ENCODE measurements around the gene KIAA0232. TPM values are rescaled to one million over a fixed set of nuclear protein-coding genes. Genes with fewer than 3 reads are reported as not detected.

The KIAA0232 gene
- total and polyA plus RNA-seq, 9 of the 15 experiments (the other 6 are each of a cell fraction or from before 2014, with no cell fraction given), result 3.5 to 17.4 (median 13.0) TPM

DNA sequence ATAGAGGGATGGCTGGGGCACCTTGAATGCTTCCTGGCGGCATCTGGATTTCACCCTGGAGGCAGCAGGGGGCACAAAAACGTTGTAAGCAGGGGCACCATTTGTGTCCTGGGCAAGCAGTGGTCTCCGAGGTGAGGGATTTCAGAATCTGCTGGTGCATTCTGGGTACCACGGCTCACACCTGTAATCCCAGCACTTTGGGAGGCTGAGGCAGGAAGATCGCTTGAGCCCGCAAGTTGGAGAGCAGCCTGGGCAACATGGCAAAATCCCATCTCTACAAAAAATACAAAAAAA, 110.3 kb downstream of the KIAA0232 start (continued):
- TF ChIP-seq, protein P1, sequence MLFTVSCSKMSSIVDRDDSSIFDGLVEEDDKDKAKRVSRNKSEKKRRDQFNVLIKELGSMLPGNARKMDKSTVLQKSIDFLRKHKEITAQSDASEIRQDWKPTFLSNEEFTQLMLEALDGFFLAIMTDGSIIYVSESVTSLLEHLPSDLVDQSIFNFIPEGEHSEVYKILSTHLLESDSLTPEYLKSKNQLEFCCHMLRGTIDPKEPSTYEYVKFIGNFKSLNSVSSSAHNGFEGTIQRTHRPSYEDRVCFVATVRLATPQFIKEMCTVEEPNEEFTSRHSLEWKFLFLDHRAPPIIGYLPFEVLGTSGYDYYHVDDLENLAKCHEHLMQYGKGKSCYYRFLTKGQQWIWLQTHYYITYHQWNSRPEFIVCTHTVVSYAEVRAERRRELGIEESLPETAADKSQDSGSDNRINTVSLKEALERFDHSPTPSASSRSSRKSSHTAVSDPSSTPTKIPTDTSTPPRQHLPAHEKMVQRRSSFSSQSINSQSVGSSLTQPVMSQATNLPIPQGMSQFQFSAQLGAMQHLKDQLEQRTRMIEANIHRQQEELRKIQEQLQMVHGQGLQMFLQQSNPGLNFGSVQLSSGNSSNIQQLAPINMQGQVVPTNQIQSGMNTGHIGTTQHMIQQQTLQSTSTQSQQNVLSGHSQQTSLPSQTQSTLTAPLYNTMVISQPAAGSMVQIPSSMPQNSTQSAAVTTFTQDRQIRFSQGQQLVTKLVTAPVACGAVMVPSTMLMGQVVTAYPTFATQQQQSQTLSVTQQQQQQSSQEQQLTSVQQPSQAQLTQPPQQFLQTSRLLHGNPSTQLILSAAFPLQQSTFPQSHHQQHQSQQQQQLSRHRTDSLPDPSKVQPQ (CRISPR knock-in tag; IDR thresholded peaks at IDR 0.05; ENCODE audit: borderline replicate concordance), result no peak
- TF ChIP-seq, protein P2, sequence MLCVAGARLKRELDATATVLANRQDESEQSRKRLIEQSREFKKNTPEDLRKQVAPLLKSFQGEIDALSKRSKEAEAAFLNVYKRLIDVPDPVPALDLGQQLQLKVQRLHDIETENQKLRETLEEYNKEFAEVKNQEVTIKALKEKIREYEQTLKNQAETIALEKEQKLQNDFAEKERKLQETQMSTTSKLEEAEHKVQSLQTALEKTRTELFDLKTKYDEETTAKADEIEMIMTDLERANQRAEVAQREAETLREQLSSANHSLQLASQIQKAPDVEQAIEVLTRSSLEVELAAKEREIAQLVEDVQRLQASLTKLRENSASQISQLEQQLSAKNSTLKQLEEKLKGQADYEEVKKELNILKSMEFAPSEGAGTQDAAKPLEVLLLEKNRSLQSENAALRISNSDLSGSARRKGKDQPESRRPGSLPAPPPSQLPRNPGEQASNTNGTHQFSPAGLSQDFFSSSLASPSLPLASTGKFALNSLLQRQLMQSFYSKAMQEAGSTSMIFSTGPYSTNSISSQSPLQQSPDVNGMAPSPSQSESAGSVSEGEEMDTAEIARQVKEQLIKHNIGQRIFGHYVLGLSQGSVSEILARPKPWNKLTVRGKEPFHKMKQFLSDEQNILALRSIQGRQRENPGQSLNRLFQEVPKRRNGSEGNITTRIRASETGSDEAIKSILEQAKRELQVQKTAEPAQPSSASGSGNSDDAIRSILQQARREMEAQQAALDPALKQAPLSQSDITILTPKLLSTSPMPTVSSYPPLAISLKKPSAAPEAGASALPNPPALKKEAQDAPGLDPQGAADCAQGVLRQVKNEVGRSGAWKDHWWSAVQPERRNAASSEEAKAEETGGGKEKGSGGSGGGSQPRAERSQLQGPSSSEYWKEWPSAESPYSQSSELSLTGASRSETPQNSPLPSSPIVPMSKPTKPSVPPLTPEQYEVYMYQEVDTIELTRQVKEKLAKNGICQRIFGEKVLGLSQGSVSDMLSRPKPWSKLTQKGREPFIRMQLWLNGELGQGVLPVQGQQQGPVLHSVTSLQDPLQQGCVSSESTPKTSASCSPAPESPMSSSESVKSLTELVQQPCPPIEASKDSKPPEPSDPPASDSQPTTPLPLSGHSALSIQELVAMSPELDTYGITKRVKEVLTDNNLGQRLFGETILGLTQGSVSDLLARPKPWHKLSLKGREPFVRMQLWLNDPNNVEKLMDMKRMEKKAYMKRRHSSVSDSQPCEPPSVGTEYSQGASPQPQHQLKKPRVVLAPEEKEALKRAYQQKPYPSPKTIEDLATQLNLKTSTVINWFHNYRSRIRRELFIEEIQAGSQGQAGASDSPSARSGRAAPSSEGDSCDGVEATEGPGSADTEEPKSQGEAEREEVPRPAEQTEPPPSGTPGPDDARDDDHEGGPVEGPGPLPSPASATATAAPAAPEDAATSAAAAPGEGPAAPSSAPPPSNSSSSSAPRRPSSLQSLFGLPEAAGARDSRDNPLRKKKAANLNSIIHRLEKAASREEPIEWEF (CRISPR knock-in tag; IDR thresholded peaks at IDR 0.05), result no peak
- TF ChIP-seq TOE1 (IDR thresholded peaks at IDR 0.05; ENCODE audit: borderline replicate concordance), result no peak
- 0 out of 2 replicates have a peak, but pooled peaks have one; percentile 56 for TF ChIP-seq TOE1 (CRISPR knock-in tag; IDR thresholded peaks at IDR 0.05; ENCODE audit: borderline replicate concordance, low read depth)
- TF ChIP-seq MECOM (CRISPR knock-in tag; IDR thresholded peaks at IDR 0.05), result 0 out of 2 replicates have a peak, but pooled peaks have one; percentile 5
- TF ChIP-seq CBFB (CRISPR knock-in tag; IDR thresholded peaks at IDR 0.05), result no peak
- TF ChIP-seq MYNN (IDR thresholded peaks at IDR 0.05), result no peak
- no peak for TF ChIP-seq MYNN (CRISPR knock-in tag; IDR thresholded peaks at IDR 0.05)
- no peak for TF ChIP-seq CCAR2 (IDR thresholded peaks at IDR 0.05; ENCODE audit: low read depth, low read length)
- no peak for TF ChIP-seq KDM2B (CRISPR knock-in tag; IDR thresholded peaks at IDR 0.05)
- no peak for TF ChIP-seq ZKSCAN8 (CRISPR knock-in tag; IDR thresholded peaks at IDR 0.05)

All from K562 (cell line).